Suppressor macrophage (primary cell): ENCODE results near the gene FOXA2.

Source experiments
- DNase-seq, 4 experiments: peaks; one replicate each; pipeline ENCODE4 v3.0.0-alpha.2; 2020 to 2022

Gene FOXA2

DNA sequence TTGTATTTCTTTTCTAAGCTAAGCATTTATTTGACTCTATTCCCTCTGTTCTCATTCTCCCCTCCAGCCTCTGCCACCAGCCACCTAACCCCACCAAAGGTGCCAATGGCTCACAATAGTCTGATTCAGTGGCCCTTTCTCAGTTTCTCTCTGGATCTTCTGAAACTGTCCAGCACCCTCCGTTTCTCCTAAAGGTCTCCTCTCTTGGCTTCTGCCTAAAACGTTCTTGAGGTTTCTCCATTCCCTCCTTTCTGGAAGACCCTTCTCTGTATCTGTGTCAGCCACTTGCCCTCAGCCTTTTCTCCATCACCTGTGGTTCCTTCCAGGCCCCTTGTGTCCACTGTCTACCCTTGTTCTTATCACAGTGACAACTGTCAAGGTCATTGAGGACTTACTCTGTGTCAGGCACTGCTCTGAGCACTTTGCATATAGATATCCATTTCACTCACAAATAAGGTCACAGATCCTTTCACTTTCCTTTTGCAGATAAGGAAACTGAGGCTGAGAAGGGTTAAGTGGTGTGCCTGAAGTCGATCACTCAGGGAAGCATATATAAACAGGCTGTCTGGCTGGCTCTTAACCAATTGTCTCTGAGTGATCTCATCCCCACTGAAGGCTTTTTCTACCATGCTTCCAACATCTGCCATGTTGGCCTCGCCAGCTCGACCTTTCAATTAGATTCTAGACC is 48.1 kb downstream of the FOXA2 start:
- DNase-seq: no peak

DNA sequence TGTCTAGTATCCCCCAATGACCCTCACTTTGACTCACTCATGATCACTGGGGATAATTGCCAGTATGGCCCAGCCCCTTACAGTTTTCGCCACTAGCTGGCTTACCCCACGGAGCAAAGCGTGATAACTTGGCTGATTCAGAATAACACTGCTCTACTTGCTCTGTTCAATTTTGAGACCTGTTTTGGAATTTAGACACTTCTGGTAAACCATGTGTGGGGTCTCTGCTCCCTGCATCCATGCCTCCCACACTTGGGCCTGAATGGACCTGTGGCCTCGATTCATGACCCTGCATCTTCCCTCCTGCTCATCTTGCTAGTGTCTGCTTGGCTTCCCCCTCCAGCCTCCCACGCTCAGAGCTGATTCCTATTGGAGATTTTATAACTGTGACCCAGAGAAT is 48.9 kb downstream of the FOXA2 start:
- DNase-seq: no peak

DNA sequence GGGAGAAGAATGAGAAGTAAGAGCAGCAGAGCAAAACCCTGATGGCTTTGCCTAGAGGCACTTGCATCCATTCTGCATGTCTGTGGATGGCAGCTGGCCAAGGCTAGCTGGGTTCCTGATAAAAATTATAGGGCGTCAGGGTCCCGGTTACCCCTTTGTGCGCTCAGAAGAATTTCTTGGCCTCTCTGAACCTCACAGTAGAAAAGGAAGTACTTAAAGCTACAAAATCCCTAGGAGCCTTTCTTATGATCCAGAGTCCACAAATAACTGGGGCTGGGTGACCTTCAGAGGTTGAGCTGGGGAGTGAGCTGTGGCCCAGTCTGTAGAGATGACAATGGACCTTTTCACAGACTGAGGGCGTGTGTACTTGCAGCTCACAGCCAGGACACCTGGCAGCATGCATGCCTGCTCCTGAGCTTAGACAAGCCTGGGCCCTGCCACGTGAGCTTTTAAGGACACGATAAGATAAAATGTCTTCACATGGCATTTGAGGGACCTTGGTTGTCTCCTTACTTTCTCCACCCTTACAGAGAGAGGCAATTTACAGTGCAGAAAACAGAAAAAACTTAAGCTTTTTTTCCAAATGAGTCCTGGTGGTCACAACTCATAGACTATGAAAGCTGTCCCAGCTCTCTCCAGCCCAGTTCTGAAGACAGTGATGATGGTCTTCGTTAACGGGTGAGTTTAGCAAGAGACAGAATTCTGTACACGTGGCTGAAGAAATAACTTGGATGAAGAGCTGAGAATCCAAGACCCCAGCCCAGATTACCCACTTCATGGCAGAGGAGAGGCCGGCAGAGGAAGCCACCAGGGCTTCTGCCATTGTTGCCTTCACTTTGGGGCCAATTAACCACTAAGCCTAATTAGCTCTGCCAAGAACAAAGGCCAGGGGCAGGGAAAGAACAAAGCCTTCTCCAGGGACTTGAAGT is 50.3 kb downstream of the FOXA2 start:
- no peak for DNase-seq

DNA sequence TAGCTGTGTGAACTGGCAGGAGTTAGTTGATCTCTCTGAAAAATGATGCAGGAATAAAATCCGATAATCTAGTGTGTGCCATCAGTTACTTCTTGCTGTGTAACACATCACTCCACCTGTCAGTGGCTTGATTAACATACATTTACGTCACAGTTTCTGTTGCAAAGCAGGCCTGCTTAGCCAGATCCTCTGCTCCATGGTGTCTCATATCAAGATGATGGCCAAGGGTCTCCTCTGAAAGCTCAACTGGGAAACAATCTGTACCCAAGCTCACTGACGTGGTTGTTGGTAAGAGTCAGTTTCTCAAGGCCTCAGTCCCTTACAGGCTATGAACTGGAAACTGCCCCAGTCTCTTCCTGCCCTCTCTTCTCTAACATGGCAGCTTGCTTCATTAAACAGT is 51.8 kb downstream of the FOXA2 start:
- no peak for DNase-seq

DNA sequence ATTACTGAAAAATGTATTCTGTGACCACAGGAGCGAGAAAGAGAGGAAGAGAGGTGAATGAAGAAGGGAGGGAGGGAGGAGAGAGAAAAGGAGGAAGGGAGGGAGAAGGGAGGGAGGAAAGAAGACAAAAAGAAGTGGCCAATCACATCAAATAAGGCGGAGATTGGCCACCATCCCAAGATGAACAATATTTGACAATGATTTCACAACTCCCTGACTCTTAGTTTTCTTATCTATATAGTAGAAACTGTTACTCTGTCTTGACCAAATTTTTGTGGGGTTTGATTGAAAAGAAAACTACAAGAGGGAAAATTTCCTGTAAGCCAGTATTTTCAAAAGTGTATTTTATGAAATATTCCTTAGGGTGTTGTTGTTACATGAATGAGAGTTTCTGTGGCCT is 52.6 kb downstream of the FOXA2 start:
- no peak for DNase-seq

DNA sequence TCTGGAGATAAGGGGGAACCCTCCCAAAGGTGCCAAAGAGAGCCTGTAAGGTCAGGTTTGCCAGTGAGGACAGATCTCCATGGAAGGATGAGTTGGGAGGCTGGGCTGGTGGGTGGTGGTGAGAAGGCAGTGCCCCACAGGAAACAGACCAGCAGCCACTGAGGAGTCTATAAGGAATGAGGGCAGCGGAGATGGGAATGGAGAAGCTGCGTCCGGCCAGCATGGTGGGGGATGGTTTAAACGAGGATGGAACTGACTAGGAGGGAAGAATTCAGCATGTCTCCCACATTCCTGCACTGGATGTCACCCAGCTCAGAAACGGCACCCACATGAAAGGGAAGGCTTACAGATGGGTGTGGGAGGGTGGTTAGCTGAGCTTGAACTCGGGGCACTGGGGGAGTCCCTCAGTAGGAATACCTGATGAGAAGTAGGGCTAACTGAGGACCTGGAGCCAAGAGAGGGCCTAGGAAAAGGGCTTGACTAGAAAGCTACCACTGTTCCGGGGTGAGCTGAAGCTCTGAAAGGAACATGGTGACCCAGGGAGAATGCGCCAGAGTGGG is 53.2 kb downstream of the FOXA2 start:
- DNase-seq: no peak
